HG02678 (cell line): Measurements from ENCODE around the gene CDK14.

Experiments used
- ATAC-seq: cut with Tn5 transposase; IDR thresholded peaks from one replicate; pipeline ENCODE4 v1.9.1; 2021; ENCODE audit warnings: mild to moderate bottlenecking, moderate library complexity; ENCODE audit not compliant: unreplicated experiment

CDK14 gene

DNA sequence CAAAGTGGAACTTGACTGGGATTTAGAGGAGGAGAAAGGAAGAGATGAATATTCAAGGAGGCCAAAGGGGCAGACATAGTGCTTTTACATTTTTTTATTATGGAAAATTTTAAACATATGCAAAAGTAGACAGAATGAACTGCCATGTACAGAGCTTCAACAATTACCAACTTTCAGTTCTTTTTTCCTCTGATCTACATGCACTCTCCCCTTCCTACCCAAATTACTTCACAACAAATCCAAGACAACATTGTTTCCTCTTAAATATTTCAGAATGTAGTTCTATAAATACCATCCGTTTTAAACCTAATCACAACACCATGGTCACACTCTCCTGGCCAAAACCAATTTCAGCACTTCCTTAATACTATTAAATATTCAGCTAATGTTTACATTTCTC lies 584.6 kb downstream of the CDK14 start:
- no peak for ATAC-seq

DNA sequence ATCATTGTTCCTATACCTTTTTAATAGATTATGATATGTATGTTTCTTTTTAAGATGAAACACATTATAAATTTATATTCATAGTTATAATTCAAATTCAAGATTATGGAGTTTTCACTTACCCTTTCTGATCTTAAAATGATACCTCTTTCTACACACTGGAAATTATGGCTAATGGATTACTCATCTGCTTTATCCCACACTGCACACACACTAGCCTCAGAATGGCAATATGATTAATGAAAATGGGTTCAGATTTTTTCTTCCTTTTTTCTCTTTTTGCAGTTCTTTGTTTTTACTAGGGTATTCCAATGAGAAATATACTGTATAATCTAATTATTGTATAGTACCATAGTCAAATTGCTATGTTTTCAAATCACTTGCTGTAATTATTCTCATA lies 585.8 kb downstream of the CDK14 start:
- ATAC-seq = no peak

DNA sequence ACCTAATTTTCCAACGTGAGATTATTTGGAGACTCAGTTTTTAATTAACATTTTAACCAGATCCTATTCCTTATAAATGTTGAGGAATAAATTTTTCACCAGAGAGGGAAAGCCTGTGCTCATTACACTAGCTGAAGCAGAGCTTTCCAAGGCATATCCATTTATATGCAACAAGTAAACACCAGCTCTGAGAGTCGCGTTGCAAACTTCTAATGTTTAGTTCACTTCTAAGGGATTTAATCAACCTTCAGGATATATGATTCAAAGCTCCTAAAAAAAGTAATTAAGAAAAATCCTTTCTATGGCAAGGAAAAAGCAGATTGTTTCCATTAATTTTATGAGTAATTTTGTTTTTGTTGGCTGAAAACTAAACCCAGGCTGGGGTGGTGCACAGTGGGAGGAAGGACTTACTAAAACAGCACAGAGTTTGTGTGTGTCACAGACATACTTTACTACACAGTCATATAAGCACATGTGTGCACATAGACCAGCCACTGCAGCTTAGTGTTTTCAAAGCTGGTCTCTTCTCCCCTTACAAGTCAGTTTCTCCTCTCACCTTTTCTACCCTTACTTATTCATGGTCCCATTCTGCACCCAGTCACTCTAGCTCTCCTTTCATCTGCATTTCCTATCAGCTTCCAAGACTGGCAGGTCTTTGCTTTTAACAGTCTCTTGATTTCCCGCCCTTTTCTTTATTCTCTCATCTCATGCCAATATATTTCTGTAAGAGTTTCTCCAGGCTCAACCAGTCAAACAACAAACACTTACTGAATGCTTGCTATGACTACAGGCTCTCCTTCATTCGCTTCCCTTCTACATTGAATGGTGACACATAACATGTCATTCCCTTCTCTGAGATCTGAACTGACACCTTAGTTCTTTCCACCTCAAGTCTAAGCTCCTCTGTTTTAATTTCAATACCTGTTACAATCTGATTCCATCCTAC lies 587.0 kb downstream of the CDK14 start:
- no peak for ATAC-seq

DNA sequence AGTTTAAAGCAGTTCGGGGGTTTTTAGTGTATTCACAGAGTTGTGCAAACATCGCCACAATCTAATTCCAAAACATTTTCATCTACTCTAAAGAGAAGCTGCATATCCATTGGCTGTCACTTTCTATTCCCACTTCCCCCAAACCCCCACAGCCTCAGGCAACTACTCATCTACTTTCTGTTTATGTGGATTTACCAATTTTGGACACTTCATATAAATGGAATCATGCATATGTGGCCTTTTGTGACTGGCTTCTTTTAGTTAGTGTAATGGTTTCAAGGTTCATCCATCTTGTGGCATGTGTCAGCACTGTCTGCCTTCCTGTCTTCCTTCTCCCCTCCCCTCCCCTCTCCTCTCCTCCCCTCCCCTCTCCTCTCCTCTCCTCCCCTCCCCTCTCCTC lies 589.6 kb downstream of the CDK14 start:
- no peak for ATAC-seq

DNA sequence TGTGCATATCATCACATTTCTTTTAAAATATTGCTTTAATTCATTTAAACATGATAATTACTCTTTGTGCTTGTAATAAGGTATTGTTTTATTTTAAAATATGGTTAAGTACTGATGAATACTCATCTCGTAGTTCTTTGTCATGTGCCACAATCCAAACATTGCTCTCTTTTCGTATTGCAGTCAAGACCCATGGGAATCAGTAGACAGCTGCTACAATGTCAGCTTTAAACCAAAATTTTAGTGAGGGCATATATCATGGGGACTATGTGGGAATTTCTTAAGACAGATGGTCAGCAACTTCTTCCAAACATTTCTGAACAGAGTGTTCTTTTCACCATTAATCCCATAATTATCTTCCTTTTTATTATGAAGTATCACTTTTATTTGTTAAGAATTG lies 590.9 kb downstream of the CDK14 start:
- ATAC-seq = no peak

DNA sequence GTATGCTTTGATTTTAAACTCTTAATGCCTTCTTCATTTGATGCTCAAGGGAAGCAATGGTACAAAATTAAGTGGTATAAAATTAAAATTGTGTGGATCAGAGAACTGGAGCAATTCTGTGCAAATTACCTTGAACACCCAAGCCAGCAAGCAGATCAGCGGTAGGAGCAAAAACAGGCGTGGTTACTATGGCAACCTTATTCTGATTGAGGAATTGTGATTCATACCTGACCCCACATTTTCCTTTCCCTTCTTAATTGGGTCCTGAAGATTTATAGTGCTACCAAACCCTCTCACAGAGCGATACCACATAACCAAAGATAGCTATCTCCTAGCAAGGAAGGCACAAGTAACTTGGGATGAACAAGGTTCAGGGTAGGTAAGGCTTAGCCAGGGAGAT lies 595.6 kb downstream of the CDK14 start:
- no peak for ATAC-seq

DNA sequence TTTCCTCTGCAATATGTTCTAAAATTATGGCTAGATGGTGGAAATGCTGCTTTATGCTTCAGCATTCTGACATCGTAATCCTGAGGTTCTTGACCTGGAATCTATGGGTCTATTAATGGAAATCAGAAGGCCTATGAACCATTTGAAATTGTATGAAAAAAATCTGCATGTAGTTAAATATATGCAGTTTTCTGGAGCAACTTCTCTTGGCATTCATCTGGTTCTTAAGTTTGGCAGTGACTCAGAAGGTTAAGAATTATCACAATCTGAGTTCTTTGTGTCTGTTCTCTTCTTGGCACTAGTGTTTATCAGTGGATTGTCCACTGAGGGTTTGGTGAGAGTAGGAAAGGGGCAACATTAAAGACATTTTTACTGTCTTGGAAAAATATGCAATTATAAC lies 597.0 kb downstream of the CDK14 start:
- no peak for ATAC-seq

DNA sequence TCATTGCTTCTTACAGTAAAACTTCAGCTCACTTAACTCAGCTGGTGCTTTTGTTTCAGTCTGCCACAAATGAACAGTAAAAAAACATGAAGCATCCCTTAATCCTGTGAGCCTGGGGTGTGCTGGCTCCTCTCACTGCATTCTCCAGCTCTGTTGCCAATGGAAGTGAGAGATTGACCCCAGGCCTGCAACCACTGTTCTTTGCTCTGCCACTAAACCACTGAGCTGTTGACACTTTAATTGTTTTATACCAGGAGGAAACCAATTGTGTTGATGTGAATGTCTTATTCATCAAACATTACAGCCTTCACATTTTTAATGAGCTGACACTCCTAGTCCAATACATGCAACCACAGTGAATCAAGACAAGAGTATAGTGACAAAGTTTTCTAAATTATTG lies 598.7 kb downstream of the CDK14 start:
- ATAC-seq = no peak

DNA sequence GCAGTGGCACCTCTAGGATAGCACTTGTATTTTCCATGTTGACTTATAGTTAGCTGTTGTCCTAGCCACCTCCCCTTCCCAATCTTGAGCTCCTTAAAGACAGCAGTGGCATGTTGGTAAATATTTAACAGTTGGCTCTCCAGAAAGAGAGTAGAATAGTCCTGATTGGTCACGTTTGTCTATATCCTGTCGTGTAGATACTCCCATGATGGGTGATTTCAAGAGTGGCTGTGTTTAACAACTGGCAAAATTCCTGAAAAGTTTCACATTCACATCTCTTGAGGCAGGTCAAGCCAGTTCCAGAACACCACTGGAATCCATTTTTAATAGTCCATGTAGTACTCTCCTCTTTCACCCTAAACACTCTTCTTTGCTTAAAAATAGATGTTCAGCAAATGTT lies 599.9 kb downstream of the CDK14 start:
- no peak for ATAC-seq

DNA sequence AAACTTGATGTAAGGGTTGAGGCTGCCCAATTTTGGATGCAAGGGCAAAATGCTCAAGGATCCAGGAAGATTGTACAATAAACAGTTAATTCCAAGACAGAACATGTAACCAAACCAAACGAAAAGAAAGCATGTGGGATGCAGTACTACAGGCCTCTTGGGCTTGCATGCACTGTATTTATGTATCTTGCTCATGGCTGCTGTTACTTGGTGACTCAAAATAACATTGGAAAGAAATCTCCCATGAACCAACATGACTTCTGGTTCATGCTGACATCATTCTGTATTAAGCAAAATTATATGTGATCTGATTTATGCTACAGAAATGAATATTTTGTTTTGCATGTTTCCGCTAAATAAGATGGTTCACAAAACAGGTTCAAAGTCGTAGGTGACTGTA lies 602.2 kb downstream of the CDK14 start:
- no peak for ATAC-seq

DNA sequence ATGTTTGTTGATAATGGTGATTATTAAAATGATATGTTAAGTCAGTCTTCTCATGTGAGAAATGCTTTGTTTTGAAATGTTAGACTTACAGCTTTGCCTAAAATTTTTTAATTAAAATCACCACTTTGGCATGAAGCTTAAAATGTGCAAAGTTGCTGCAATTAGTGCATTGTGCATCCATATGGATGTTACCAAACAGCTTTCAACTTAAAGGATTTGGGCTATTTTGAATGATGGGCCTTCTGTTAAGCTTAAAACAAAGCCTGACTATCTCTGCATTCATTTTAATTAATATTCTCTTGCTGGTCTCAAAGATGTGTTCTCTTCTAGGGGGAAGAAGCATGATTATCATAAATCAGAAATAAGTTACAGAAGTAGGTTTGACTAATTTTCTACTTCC lies 603.5 kb downstream of the CDK14 start:
- no peak for ATAC-seq

DNA sequence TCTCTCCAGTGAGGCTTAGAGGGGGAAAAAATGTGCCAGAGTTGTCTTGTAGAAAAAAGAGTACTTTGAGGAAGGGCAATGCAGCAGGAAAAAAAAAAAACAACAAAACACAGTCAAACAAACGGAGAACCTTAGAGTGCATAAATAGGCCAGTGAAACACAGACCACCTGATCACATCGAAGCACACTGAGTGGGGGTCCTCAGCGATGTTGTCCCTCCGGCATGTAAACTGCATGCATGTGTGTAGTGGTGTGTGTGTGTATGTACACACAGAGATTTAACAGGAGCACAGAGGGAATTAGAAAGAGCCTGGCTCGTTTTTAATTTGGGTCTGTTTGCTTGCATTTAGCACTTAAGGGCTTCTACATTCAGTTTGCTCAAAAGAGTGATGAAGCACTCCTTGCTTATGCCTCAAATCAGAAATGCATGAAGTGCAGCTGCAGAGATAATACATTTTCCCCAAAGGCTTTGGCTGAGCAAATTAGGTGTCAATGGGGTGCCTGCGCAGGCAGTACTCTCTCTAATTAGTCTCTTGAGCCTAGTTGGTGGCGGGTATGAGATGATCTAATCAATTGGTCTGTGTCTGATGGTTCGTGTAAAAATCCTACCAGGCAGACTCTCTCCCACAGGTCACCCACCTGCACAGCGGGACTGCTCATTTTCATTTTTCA lies 605.5 kb downstream of the CDK14 start:
- no peak for ATAC-seq

DNA sequence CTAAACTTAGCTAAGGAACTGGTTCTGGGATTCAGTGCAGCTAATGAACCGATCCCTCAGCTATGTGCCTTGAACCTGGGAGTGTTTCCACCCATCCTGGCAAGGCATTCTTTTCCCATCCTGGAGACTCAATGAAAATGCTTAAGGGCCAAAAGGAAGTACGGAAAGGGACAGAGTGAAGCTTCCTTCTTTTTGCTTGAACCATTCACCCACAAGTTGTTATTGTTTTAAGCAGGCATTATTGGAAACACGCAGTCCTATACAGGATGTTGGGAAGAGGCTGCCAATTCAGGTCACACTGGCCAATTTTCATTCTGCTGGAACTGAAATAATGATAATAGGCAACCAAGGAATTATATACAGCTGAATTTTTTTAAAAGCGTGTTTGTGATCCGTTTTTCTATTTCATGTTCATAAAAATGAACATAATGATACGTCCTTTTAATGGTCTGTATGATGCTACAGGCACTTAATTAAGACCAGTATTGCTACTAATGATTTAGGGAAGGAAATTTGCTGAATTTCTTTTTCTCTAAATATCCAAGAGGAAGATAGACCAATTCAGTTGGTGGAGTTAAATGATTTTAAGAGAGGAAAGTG lies 610.3 kb downstream of the CDK14 start:
- ATAC-seq = no peak

DNA sequence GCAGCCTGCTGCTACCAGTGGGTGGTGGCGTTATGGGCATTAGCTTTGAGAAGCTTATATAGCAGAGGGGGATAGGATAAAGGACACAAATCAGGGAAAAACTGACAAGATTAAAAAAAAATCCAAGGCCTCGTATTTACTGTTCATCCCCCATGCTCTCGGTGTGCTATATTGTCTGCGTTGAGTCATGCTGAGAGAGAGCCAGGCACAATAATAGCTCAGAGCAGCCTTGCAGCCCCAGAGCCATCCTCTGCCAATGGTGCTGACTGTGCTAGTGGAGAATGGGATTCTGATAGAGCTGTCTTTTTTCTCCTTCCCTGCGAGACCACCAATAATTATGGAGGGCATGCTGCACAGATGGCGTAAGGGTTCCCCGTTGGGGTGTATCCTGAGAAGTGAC lies 616.5 kb downstream of the CDK14 start:
- no peak for ATAC-seq

DNA sequence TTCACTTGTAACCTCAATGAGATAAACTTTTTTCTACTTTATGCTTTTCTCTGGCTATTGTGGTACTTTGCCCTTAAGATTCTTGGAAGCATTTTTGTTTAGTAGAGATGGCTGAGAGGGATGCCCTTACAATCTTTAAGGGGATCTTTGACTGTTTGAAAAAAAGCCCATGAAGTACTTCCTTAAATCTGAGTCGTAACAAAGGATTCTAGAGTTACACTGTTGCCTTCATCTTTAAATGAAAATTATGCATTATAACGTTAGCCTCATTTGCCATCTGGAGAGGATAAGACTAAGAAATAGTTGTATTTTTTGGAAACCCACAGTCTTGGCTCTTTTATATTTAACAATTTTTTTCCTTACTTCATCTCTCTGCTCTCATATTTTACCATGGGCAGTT lies 630.3 kb downstream of the CDK14 start:
- ATAC-seq = no peak

DNA sequence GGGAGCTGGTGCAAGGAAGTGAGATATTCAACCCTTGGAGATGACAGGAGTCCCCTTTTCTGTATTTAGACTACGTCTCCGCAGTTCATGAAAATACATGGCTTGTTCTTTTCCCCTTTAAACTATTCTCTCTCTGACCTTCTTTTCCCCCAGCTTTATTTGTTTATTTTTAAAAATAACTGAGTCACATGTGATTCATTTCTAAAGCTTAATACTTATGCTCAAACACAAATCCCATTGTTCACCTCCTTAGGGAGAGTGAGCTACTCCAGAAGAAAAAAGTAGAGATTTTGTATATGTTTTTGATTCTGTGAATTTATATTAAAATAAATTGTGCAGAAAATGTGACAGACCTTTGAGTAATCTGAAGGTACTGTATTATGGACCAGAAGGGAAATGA lies 632.2 kb downstream of the CDK14 start:
- no peak for ATAC-seq

DNA sequence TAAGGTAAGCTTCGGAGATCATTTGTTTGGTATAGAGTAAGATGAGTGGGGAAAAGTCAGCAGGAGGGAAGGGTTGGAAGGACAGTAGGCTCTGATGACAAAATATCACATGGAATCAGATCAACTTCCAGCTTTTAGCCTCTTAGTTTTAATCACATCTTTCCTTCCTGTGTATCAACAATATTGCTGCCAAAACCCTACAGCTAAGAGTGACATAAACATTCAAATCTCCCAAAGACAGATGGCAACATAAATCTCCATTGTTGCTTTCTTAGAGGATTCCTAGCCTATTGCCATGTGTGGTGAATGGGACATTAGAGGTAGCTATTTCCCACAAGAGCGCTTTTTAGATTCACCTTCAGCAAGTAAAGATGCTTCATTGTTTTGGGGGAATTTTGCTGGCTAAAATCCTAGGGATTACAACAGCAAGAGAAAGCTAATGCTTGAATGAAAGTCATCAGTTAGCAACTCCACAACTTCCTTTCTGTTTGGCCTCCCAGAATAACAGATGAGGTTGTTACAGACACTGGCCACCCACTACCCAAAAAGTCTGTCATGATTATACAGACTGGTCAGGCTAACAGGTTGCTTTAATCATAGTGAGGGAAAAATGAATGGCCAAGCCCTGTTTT lies 632.9 kb downstream of the CDK14 start:
- ATAC-seq = no peak

DNA sequence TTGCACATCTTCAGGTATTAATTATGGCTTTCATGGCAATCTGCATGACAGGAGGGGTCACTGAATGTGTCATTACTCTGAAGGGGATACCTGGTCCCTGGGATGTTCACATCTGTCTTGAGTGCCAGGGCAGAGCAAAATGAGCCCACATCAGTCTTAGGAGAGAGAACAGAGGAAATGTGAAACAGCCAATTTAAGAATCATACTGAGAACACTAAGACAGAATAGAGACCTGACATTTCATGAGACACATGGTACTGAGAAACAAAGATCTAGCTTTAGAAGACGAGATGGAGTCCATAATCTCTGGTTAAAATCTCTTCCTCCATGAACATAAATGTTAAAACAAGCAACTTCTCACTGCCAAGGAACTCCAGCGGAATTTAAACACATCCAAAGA lies 634.0 kb downstream of the CDK14 start:
- no peak for ATAC-seq

DNA sequence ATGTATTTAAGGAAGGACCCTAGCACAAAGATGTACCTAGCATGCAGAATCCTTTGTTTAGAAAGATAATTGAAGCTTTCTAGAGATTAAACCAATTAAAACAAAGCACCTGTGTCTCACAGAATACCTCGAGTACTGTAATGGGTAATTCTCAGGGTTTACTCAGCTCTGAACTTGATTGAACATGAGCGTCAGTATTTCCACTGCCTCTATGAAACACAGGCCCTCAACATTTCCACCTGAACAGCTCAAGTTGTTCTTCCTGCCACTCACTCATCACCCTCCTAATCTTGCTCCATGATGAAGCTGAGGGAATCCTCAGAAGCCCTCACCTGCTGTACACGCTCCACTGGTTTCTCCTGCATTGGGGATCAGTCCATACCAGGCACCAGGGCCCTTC lies 634.4 kb downstream of the CDK14 start:
- ATAC-seq = no peak

DNA sequence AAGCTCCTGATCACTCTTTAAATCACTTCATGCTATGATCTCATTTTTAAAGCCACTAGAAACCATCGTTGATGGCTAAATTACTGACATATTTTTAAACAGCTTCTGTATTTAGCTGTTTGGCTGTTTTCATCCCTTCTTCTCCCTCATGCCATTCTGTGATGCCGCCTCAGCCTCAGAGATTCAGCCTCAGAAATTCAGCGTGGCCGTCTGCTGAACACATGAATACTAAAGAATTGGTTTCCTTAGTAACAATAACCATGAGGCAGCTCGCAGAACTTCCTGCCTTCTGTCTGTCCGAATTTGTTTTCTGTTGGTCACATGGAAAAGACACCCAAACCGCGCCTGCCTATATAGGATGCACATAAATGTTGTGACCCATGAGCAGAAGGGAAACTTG lies 637.1 kb downstream of the CDK14 start:
- no peak for ATAC-seq

DNA sequence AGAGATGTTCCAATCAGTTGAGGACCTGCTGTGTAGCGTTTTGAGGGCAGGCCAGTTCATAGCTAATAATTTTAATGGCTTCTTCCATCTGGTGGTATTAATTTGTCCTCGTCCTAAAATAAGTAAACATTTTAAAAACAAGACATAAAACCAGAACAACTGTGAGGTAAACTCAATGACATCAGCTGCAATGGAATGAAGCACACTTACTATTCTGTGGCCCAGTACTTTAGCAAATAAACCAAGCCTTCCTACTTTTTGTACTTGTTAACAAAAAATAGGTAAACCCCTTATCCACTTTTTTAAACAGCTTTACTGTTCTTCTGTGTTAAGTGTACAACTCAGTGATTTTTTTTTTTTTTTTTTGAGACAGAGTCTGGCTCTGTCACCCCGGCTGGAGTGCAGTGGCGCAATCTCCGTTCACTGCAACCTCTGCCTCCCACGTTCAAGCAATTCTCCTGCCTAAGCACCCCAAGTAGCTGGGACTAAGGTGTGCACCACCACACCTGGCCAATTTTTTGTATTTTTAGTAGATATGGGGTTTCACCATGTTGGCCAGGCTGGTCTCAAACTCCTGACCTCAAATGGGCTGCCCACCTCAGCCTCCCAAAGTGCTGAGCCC lies 639.2 kb downstream of the CDK14 start:
- ATAC-seq = no peak
